RPMI8226 (cell line): ENCODE data around the gene ZDHHC9.
A peak's percentile ranks its signal among the peaks of the same experiment; 100 is the strongest.
"Not testable (repeated sequence)": the region's sequence is repeated elsewhere in the genome, so short reads cannot be mapped to it uniquely, and the experiment has no call there.

Experiments
- DNase-seq: peaks from one replicate; pipeline ENCODE4 v3.0.0-alpha.2; 2015

ZDHHC9 gene

DNA sequence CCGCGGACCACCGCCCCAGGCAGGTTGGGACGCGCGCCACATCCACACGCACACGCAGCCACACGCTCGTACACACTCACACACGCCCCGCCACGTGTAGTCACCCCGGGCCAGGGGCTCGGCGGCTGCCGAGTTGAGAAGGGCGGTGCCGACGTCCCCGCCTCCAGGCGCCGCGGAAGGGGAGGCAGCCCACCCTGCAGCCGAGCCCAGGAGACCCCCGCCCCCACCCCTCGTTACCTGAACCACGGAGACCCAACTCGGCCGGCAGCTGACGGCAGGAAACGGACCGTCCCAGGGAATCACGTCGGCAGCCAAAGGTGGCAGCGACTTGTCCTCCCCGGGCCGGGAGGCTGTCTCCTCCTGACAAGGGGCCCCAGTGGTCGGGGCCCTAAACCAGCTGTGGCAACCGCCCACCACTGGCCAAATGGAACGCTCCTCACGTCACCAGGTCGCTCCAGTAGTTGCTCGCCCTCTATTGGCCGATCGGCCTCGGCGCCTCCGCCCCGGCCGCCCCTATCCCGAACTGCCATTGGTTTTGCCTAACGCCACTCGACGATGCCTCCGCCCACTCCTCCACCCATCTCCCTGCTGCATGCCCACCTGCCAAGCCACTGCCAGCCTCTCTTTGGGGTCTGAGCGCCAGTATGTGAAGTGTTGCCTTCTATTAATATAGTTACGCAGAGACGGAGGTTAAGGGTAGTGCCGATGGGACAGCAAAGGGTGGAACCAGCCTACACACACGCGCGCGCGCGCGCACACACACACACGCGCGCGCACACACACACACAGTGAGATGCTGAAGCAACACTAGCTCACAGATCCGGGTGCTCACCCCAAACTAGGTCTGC is at the start of gene ZDHHC9:
Gene ZDHHC9 (minus strand): TSS at position 428 of the 848 bp plus-strand sequence. CDS start 1,941 bp downstream, outside the sequence.
- DNase-seq, result peak; percentile 91

DNA sequence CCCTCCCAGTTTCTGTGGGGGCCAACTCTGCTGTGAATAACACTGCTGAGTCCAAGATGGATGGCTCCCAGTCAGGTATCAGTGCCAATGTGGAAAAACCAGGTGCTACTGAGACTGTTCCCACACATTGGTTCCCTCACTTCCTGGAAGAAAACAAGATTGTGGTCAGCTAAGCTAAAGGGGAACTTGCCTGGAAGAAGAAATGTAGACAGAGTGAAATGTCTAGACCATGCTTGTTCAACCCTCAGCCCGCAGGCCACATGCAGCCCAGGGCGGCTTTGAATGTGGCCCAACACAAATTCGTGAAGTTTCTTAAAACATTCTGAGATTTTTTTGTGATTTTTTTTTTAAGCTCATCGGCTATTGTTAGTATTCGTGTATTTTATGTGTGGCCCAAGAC is 33.7 kb upstream of the ZDHHC9 start:
- DNase-seq, result no peak

DNA sequence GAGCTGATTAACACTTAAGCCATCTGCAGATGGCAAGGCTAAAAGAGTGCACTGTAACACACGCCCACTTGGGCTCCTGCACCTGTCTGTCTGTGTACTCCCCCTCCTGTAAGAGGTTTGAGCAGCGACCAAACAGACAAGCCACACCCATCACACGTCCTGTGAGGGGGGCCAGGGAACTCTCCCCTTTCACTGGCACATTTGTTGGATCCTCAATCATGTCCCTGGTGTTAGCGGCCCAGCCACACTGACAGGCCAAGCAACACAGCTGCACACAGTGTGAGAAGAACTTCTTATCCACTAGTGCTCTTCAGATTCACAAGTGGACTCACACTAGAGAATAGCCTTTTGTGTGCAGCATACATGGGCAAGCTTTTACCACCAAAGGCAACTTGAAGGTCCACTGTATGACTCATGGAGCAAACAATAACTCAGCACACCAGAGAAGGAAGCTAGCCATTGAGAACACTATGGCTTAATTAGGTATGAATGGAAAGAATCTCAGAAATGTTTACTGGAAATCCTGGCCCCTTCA is 33.2 kb upstream of the ZDHHC9 start:
- no peak for DNase-seq

DNA sequence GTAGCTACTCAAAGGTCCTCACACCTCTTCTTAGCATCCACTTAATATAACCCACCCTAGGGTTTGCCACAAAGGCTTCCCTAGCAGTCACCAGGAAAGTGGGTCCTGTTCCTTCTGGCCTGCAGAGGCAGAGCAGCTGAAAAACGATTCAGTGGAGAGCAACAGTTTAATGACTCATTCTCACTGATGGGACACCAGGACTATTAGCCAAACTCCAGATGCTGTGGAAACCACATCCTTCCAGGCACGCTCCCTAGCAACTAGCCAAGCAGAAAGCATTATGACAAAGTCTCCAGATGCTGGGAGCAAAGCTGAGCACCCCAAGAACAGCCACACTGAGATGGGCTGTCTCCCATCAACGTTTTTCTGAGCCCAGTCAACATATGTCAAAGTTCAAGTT is 32.0 kb upstream of the ZDHHC9 start:
- DNase-seq, result no peak

DNA sequence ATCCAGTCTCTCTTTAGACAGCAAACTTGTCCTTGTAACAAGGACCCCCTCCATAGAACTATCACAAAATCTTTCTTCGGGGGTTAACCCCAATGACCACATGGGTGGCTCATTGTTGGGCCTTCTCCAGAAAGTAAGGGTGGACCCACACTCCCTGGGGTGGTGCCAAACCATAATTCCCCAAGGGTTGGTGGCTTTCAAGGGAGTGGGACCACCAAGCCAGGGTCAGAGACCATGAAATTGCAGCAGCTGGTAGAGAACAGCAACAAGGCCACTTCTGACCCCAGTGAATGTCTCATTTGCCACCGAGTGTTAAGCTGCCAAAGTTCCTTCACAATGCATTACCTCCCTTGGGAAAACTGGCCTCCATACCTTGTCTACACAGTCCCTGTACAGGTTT is 28.8 kb upstream of the ZDHHC9 start:
- no peak for DNase-seq

DNA sequence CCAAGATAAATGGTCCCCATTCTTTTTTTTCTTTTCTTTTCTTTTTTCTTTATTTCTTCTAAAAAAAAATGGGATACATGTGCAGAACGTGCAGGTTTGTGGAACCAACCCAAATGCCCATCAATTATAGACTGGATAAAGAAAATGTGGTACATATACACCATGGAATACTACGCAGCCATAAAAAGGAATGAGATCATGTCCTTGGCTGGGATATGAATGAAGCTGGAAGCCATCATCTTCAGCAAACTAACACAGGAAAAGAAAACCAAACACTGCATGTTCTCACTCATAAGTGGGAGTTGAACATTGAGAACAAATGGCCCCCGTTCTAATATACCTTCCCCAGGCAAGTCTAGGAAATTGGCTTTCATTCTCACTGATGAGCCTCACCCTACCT is 22.6 kb upstream of the ZDHHC9 start:
- DNase-seq, result not testable (repeated sequence)

DNA sequence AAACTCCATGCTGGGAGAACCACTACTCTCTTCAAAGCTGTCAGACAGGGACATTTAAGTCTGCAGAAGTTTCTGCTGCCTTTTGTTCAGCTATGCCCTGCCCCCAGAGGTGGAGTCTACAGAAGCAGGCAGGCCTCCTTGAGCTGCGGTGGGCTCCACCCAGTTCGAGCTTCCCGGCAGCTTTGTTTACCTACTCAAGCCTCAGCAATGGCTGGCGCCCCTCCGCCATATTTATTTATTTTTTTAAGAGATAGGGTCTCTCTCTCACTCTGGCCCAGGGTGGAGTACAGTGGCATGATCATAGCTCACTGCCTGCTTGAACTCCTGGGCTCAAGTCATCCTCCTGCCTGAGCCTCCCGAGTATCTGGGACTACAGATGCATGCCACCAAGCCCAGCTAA is 15.4 kb upstream of the ZDHHC9 start:
- DNase-seq, result not testable (repeated sequence)

DNA sequence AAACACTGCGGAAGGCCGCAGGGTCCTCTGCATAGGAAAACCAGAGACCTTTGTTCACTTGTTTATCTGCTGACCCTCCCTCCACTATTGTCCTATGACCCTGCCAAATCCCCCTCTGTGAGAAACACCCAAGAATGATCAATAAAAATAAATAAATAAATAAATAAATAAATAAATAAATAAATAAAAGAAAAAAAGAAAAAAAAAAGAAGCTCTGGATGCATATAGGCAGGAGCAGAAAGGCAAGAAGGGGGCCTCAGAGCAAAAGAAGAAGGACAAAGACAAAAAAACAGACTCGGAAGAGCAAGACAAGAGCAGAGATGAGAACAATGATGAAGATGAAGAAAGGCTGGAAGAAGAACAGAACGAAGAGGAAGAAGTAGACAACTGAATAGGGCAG is 8.1 kb upstream of the ZDHHC9 start:
- DNase-seq, result not testable (repeated sequence)

DNA sequence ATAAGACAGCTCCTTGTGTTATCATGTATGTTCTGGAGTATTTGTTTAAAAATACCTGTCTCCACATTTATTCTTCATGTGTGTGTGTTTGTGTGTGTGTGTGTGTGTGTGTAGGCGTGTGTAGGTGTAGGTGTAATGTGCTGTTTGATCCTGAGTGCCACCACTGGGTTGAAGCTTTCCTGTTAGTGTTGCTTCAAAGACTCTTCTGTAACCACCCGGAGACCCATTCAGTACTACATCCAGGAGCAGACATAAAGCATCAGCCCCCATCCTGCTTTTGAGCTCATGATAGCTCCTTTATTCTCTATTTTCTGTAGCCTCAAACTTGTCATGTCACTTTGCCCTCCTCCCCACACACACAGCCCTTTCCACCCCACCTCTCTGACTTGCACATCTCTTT is 3.0 kb upstream of the ZDHHC9 start:
- DNase-seq, result no peak

DNA sequence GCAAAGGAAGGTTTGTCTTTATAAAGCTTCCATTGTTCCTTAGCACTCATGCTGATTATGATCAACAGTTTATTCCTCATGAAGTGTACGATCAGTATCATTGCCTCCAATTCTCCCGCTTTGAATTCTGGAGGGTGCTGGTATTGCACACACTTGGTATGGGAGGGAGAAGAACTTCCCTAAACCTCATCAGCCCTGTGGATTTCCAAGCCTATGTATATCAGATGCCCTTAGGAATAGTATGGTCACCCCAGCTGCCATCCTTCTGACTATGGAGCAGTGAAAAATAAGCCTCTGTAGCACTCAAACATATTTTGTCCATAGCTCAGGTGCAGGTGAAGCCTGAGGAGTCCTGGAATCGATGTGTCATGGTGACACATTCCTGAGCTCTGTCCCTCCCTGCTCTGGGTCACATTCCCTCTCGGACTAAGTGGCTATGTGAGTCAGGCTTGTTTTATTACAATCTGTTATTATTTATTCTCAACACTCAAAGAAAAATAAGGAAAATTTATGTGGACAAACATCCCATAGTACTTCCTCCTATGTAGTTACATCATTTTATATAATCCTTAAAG is 2.0 kb upstream of the ZDHHC9 start:
- DNase-seq, result no peak

DNA sequence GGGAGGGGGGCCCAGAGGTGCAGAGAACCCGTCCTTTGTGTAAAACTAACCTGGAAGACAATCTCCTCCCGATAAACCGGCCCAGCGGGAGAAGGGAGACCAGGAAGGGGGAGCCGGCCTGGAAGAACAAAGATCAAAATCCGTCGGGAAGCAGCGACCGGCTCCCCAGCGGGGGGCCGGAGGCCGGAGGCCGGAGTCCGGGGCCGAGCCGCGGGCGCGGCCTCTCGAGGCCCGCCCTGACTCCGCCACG is 552 bp downstream of the ZDHHC9 start:
- no peak for DNase-seq

DNA sequence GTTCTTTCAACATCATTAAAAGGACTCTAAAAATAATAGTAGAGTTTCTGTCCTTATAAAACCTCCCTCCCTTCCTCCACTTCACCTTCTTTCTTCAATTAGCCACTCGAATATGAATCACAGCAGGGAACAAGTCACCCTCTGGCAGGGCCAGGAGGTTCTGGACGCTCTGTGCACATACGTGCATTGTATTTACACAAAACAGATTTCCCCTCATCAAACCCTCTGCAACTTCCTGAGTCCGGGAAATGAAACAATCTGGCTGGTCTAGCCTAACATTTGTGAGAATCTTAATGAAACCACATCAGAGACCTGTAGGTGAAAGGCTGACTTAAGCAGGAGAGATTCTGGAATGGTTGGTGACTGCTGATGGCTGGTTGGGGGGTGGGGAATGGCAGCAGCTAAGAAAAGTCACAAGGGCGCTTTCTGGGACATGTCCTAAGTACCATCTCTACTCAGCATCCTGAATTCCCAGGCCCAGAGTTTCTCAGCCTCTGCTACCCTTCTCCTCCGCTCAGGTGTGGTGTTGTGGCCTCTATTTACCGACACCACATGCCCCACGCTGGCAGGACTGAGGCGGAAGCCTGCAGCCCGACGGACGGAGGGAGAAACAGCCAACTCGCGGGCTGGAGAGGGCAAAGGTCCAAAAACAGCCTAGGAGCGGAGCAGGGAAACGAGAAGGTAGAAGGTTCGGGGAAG is 1.0 kb downstream of the ZDHHC9 start:
- DNase-seq, result peak; percentile 33

DNA sequence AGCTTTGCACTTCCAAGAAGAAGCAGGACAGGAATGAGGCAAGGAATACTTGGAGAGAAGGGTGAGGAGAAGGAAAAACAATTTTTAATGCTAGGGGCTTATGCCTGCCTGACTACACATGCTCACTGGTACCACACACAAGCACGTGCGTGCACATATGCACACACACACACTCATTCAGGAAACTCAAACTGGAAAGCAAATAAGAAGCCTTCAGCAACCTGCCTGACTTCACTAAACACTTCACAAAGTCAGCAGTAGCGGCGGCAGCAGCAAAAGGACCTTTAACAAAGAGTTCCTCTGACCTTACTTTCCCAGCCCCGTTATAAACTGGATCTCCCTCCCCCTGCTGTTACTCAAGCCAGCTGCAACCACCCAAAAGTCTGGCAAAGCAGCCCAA is 3.3 kb downstream of the ZDHHC9 start:
- DNase-seq, result no peak

DNA sequence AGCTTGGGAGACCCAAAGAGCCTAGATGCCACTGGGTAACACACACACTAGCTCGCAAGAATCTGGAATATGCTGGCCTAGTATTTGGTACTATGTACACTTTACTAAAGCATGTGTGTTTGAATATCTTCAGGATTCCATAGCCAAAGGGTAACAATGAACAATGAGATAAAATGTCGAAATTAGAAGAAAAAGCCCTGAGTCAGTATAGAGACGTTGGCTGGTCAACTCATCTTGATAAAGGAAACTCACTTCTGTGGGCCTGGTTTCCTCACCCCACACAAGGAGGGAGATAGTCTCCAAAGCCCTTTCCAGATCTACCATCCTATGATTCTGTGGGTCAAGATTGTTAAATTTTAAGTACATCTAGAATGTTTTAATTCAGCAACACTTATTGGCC is 6.9 kb downstream of the ZDHHC9 start:
- DNase-seq, result no peak

DNA sequence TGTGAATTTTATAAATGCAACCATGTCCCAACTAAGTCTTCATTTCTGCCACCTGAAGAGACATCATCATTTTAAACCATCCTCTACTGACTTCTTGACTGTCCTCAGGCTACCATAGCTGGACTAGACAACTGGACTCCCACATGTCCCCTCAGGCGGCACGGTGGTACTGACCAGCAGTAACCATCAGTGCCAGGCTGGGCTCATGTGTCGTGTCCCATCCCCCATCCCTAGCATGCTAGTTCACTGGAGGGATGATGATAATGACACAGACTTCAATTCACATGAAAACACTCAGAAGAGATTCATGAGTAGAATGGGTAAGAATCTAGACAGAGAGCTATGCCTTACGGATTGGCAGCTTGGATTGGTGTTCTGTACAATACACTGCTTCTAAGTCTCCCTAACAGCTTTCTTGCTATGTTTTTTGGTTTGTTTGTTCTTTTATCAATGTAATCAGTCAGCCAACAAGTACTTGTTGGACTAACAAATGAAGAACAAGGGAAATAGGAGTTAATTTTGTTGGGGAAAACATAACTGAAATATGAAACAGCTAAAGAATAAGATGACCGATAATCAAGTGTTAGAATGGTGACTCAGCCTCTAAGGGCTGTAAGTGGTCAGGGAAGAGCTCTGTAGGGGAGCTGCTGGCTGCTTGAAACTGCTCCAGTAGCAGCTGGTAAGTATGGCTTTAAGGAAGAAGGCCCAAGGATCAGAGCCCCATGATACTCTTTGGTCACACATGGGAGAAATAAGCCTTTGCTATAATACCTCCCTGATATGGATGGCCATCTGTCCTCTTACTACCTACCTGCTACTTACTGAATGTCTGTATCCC is 10.3 kb downstream of the ZDHHC9 start:
- DNase-seq, result no peak

DNA sequence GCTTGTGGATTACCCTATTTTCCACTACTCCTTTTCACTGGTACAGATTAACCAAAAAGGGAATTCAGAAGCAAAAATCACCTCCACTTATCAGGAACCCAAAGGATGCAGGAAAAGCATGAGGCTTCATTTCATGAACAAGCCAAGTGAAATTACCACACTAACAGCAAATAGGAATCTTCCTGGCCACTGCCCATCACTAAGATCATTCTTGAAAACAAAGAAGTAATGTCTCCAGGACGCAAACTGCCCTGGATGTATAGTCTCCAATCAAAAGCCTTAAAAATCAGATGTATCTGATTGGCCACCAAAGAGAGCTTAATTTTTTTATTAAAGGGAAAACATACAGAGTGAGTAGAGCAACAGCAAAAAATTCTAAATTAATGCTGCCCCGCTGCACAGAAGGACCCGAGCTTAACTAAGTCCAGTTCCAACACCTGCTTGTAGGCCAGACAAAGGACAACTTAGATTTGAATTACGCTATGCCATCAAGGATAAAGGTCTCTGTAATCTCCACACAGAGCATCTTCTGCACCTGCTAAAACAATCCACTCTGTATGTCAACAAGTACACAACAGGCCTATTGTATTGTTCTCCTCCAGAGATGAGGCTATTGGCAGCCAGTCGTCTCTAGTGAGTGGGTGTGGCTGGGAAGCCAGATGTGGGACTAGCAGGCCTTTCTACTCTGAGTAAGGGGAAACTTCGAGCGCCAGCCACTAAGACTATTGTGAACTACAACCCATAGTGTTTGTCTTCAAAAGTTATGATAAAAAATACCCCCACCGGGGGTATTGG is 12.4 kb downstream of the ZDHHC9 start:
- no peak for DNase-seq

DNA sequence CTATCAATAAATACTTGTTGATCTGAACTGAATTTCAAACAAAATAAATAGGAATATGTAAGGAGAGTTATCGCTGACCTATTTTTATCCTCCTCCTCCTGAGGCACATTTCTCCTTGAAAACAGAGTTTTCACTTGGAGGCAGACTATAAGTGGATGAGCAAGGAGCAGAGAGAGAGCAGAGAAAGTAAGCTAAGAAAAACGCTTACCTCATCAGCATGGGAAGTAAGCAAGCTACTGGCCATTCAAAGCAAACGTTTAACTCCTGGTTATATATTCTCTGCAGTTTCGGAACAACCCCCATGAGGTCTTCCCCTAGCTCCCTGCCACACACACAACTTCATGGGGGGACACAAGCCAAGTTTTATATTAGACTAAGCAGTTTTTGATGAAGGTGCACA is 13.2 kb downstream of the ZDHHC9 start:
- no peak for DNase-seq

DNA sequence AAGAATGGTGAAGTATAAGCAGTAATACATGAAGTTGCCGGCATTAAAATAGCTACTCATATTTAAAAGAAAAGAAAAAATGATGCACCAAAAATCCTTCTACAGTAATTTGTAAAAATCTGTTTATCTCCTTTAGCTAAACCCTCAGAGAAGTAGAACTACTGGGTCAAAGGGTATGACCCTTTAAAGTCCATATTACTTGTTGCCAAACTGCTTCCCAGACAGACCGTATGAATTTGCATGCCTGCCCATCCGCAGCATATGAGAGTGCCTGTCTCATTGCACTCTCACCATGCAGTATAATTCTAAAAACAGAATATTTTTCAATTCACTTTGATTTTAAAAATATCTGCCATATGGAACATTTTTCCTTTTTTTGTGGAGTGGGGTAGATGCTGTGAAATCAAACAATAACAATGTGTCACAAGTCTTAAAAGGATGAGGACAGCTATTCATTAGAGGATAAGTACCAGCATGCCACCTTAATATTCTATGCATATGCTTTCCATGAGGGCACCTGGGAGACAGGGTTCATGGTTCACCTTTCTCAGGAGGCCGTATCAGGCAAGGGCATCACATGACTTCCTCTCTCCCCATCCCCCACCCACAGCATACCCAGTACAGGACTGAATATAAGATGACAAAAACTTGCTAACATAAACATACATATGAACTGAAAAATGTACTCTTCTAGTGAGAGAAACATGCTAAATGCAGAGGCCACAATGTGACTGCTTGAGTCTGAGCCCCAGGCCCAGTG is 17.8 kb downstream of the ZDHHC9 start:
- DNase-seq, result peak; percentile 16

DNA sequence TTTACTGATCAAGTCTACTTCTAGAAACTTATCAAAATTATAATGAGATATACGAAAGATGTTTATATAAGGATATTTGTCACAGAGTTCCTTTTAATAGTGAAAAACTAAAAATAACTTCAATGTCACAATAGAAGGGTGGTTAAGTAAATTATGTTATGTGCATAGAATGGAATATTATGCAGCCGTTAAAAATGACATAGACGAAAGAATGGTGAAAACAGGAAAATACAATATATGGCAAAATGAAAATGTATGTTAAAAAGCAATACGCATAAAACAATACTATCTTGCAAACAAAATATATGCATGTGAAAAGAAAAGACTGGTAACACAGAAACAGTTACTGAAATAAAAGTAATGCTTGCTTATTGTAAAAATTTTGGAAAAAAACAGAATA is 19.1 kb downstream of the ZDHHC9 start:
- DNase-seq, result no peak

DNA sequence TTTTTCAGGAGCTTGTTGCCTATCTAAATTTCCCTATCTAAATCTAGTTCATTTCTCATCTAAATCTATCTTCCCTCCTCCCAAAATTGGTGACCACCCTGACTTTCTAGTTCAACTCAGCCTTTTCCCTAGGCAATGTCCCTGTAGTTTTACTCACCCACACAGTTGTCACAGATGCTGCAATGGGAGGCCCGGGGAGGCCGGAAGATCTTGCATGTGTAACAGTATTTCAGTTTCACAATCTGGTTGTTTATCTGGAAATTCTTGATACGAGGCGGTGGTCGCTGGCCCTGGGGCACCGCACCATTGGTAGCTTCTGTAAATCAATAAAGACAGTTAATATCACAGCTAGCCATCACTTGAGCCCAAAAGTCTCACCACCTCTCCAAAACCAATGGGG is 20.2 kb downstream of the ZDHHC9 start:
- DNase-seq, result no peak

DNA sequence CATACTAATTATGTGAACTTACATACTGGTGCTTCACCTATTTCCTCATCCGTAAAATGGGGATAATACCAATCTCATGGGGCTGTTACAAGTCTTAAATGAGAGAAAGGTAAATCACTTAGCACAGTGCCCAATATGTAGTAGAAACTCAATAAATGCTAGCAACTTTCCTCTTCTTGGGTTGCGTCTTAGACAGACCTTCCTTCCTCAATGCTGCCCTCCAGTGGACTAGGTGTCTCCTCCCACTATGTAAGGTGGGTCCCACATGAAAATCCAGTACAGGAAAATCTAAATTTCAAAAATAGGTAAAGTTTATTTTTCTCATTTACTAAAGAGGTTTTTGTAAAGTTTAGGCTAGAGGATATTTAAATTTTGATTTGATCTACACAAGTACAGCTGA is 20.6 kb downstream of the ZDHHC9 start:
- peak; percentile 67 for DNase-seq

DNA sequence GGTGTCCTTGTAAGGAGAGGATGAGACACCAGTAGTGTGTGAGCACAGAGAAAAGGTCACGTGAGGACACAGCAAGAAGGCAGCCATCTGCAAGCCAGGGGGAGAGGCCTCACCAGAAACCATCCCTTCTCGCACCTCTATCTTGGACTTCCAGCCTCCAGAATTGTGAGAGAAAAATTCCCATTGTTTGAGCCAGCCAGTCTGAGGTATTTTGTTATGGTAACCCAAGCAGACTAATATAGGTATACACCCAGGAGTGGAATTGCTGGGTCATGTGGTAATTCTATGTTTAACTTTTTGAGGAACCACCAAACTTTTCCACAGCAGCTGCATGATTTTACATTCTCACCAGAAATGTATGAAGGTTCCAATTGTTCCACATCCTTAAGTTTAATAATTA is 25.6 kb downstream of the ZDHHC9 start:
- no peak for DNase-seq
